ENCODE data around the gene TRIM37. TPM values are rescaled to one million over a fixed set of nuclear protein-coding genes. Genes with fewer than 3 reads are reported as not detected.

Gene TRIM37
- total and polyA plus RNA-seq, 2 of the 8 experiments (the other 6 are each of a cell fraction or from before 2014, with no cell fraction given): 38.2 to 57.0 TPM

DNA sequence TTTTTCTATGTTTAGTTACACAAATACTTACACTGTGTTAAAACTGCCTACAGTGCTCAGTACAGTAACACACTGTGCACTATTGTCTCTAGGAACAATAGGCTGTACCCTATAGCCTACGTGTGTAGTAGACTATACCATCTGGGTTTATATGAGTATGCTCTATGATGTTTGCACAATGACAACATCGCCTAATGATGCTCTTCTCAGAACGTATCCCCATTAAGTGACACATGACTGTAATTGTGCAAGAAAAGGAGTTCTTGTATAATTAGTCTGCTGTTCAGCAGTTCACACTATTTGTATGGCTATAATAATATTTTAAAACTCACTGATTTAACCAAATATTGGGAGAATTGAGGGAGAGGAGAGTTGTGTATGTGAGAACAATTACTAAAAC is 173.7 kb downstream of the TRIM37 start:
- no peak overlapping the region for H2BK120ac ChIP-seq (replicated peaks; ENCODE audit: low read depth, low read length)
- H3K23me2 ChIP-seq (ENCODE audit: low read depth, low read length): no peaks in the 10 kb centered on the region; the same call in 1 of the 2 replicates
- H2BK5ac ChIP-seq (ENCODE audit: low read depth, low read length): no peak overlapping the region
- H3K27me3 ChIP-seq (replicated peaks in 1 of 4; ENCODE audit: control insufficient read depth in 3 of 4, extremely low read depth in 1 of 4, insufficient read depth in 3 of 4, low read length in 3 of 4): no peaks in the 10 kb centered on the region
- no peak overlapping the region for H2BK12ac ChIP-seq (ENCODE audit: low read depth, low read length)
- H3K4ac ChIP-seq (replicated peaks; ENCODE audit: insufficient read length, low read depth, low read length): no peak overlapping the region
- no peak overlapping the region for H3K27ac ChIP-seq (ENCODE audit: low read depth, low read length)
- no peak overlapping the region for H4K91ac ChIP-seq (replicated peaks; ENCODE audit: insufficient read length, low read length)
- no peaks in the 10 kb centered on the region for H3K9me3 ChIP-seq (ENCODE audit: insufficient read depth in 2 of 2, low read depth in 1 of 2, low read length in 1 of 2)
- H3K14ac ChIP-seq (ENCODE audit: insufficient read length): no peak overlapping the region
- H3K23ac ChIP-seq (ENCODE audit: insufficient read length): no peak overlapping the region
- no peak overlapping the region for H2AK5ac ChIP-seq (ENCODE audit: low read depth, low read length)
- H2BK15ac ChIP-seq (ENCODE audit: low read length): no peak overlapping the region
- no peak overlapping the region for H4K5ac ChIP-seq (ENCODE audit: insufficient read length, low read depth, low read length)
- no peaks in the 10 kb centered on the region for H3K79me2 ChIP-seq (ENCODE audit: control insufficient read depth in 1 of 2, insufficient read depth in 2 of 2, low read length in 2 of 2)
- H4K8ac ChIP-seq (ENCODE audit: extremely low read depth, insufficient read depth, low read length): no peak overlapping the region
- no peak overlapping the region for H2BK20ac ChIP-seq (ENCODE audit: low read length)
- H3K4me3 ChIP-seq (ENCODE audit: extremely low read depth in 1 of 4, insufficient read depth in 2 of 4, low read depth in 3 of 4, low read length in 4 of 4): no peak overlapping the region
- no peaks in the 10 kb centered on the region for H3K79me1 ChIP-seq (ENCODE audit: low read depth, low read length)
- no peak overlapping the region for H2AFZ ChIP-seq (ENCODE audit: low read length)
- no peaks in the 10 kb centered on the region for H3K4me1 ChIP-seq (replicated peaks in 1 of 4; ENCODE audit: control insufficient read depth in 3 of 4, insufficient read depth in 4 of 4, low read length in 3 of 4)
- DNase-seq (ENCODE audit: low read depth in 1 of 2, low spot score in 2 of 2): no peak
- no peak overlapping the region for H3K4me2 ChIP-seq (ENCODE audit: insufficient read depth in 1 of 2, low read depth in 2 of 2, low read length in 2 of 2)
- no peak for FAIRE-seq
- ChIA-PET POLR2A (ENCODE audit: partially characterized antibody) (no interaction called here), CTCF (ENCODE audit: partially characterized antibody) (no interaction called here)
- H3K36me3 ChIP-seq (ENCODE audit: control insufficient read depth in 2 of 4, insufficient read depth in 4 of 4, low read length in 3 of 4): no peaks in the 10 kb centered on the region
- no peaks in the 10 kb centered on the region for H4K20me1 ChIP-seq (replicated peaks in 1 of 2; ENCODE audit: control insufficient read depth in 1 of 2, insufficient read depth in 2 of 2, low read length in 2 of 2)
- WGBS, 2 experiments (ENCODE audit: extremely low coverage in 1 of 2, insufficient coverage in 1 of 2, insufficient read length in 1 of 2, insufficient replicate concordance in 2 of 2, low coverage in 1 of 2, low lambda C conversion rate in 2 of 2, missing lambda C conversion rate in 1 of 2): 89% methylated on average over 3 of the region's 3 CpGs; no CpG with 5 or more reads in 1 of the 2 experiments
- H3K9ac ChIP-seq (replicated peaks in 1 of 4; ENCODE audit: extremely low read depth in 1 of 4, low read depth in 3 of 4, low read length in 3 of 4): no peak overlapping the region
- H3K56ac ChIP-seq (replicated peaks; ENCODE audit: insufficient read length, low read depth, low read length): no peak overlapping the region
- H3K18ac ChIP-seq (ENCODE audit: extremely low read depth, low read length): no peak overlapping the region
- TF ChIP-seq SP1 (IDR thresholded peaks at IDR 0.05; ENCODE audit: low read depth, low read length) (no peak), SIX5 (IDR thresholded peaks at IDR 0.05; ENCODE audit: low read depth, low read length) (no peak), CREB1 (IDR thresholded peaks at IDR 0.05) (no peak), POLR2A (IDR thresholded peaks at IDR 0.05; ENCODE audit: control extremely low read depth in 1 of 2, low read depth in 2 of 2, low read length in 2 of 2) (no peak), FOSL1 (IDR thresholded peaks at IDR 0.05; ENCODE audit: insufficient read depth, low read depth, low read length) (no peak), HDAC6 (IDR thresholded peaks at IDR 0.05; ENCODE audit: low read depth, low read length) (no peak), CBX8 (IDR thresholded peaks at IDR 0.05; ENCODE audit: borderline replicate concordance, low read depth, low read length) (no peak), ZNF274 (IDR thresholded peaks at IDR 0.05; ENCODE audit: borderline replicate concordance, extremely low read depth, low read length) (no peak), KDM1A (IDR thresholded peaks at IDR 0.05; ENCODE audit: borderline replicate concordance, low read length) (no peak), SP4 (IDR thresholded peaks at IDR 0.05; ENCODE audit: low read length) (no peak), NANOG (IDR thresholded peaks at IDR 0.05; ENCODE audit: insufficient read depth, low read depth, low read length, poor library complexity, severe bottlenecking) (no peak), EP300 (IDR thresholded peaks at IDR 0.05; ENCODE audit: borderline replicate concordance in 1 of 2, low read depth in 2 of 2, low read length in 2 of 2) (no peak)
- TF ChIP-seq, protein P1, sequence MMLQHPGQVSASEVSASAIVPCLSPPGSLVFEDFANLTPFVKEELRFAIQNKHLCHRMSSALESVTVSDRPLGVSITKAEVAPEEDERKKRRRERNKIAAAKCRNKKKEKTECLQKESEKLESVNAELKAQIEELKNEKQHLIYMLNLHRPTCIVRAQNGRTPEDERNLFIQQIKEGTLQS (IDR thresholded peaks at IDR 0.05; ENCODE audit: insufficient read depth, low read depth, low read length): no peak
- TF ChIP-seq, protein P2, sequence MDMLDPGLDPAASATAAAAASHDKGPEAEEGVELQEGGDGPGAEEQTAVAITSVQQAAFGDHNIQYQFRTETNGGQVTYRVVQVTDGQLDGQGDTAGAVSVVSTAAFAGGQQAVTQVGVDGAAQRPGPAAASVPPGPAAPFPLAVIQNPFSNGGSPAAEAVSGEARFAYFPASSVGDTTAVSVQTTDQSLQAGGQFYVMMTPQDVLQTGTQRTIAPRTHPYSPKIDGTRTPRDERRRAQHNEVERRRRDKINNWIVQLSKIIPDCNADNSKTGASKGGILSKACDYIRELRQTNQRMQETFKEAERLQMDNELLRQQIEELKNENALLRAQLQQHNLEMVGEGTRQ (IDR thresholded peaks at IDR 0.05; ENCODE audit: low read length): no peak

All from H1 (cell line).